Ectodermal cell (in vitro differentiated cells): Measurements from ENCODE around the gene SFTPB.

Experiments used
- H3K27ac ChIP-seq: 2 replicates; pipeline ENCODE4 v1.7.0; 2013; ENCODE audit warnings: mild to moderate bottlenecking, low read depth, low read length; ENCODE audit not compliant: insufficient read depth, poor library complexity, severe bottlenecking
- H3K27me3 ChIP-seq: 2 replicates; pipeline ENCODE4 v1.7.0; 2013; ENCODE audit warnings: mild to moderate bottlenecking, low read length; ENCODE audit not compliant: insufficient read depth, control insufficient read depth, poor library complexity, severe bottlenecking
- H3K36me3 ChIP-seq: one replicate; pipeline ENCODE4 v1.7.0; 2013; ENCODE audit warnings: low read length; ENCODE audit not compliant: control insufficient read depth, insufficient read depth
- H3K4me1 ChIP-seq: one replicate; pipeline ENCODE4 v1.7.0; 2013; ENCODE audit warnings: low read length; ENCODE audit not compliant: control insufficient read depth, insufficient read depth
- H3K4me3 ChIP-seq: 2 replicates; pipeline ENCODE4 v1.7.0; 2013; ENCODE audit warnings: low read depth, low read length, control low read depth; ENCODE audit not compliant: insufficient read depth
- H3K9me3 ChIP-seq: 2 replicates; pipeline ENCODE4 v1.7.0; 2013; ENCODE audit warnings: mild to moderate bottlenecking, low read length, moderate library complexity; ENCODE audit not compliant: control insufficient read depth
- WGBS, 2 experiments: methylation state at CpG; one replicate each; pipeline ENCODE4 v1.1.7; 2013; ENCODE audit warnings: missing lambda C conversion rate in 2 of 2; 5-methylcytosine and 5-hydroxymethylcytosine counted together

SFTPB gene

DNA sequence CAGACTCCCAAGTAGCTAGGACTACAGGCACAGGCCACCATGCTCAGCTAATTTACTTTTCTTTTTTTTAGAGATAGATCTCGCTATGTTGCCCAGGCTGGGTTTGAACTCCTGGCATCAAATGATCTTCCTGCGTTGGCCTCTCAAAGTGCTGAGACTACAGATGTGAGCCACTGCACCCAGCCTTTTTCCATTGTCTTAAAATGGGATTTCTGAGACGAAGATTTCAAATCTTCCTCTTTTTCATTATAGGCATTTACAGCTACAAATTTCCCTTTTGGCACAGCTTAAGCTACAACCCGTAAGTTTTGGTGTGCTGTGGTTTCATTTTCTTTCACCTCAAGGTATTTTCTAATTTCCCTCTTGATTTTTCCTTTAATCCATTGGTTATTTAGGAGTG lies 34.8 kb upstream of the SFTPB start:
- 90 to 92% methylated on average over 4 of the region's 4 CpGs for WGBS, 2 experiments
- no peaks in the 10 kb centered on the region for H3K36me3 ChIP-seq
- no peak overlapping the region for H3K27ac ChIP-seq
- no peak overlapping the region for H3K4me3 ChIP-seq
- peaks cover 5% of the 10 kb centered on the region for H3K27me3 ChIP-seq
- H3K9me3 ChIP-seq = no peaks in the 10 kb centered on the region
- no peaks in the 10 kb centered on the region for H3K4me1 ChIP-seq

DNA sequence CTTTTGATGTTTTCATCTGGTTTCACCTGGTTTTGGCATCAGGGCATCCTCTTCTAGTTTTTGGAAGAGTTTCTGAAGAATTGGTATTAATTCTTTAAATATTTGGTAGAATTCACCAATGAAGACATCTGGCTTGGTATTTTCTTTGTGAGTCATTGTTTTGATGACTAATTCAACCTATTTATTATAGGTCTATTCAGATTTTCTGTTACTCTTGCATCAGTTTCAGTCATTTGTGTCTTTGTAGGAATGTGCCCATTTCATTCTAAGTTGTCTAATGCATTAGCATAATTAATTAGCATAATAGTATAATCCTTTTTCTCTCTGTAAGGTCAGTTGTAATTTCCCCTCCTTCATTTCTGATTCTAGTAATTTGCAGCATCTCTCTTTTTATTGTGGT lies 34.2 kb upstream of the SFTPB start:
- Histone ChIP-seq H3K4me3 (no peak overlapping the region), H3K27ac (no peak overlapping the region), H3K36me3 (no peaks in the 10 kb centered on the region), H3K4me1 (no peaks in the 10 kb centered on the region), H3K27me3 (no peaks in the 10 kb centered on the region), H3K9me3 (no peaks in the 10 kb centered on the region)

DNA sequence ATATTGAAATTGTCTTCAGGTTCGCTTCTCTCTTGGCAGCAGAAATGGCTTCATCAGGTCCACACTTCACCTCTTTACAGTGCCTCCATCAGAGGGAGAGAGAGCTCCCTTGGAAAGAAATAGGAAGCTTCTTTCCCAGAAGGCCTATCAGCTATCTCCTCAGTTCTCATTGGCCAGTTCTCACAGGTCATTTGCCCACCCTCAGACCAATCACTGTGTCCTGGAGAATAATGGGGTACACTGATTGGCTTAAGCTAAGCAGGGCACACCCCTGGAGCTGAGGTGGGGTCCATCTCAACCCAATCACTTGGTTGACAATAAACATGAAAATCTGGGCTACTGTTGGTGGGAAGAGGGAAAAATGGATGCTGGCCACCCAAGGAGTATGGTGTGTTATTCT lies 31.3 kb upstream of the SFTPB start:
- no peaks in the 10 kb centered on the region for H3K27me3 ChIP-seq
- WGBS, 2 experiments = 92 to 97% methylated on average over 1 of the region's 1 CpG
- H3K9me3 ChIP-seq = no peaks in the 10 kb centered on the region
- H3K36me3 ChIP-seq = no peaks in the 10 kb centered on the region
- H3K27ac ChIP-seq = no peak overlapping the region
- no peaks in the 10 kb centered on the region for H3K4me1 ChIP-seq
- H3K4me3 ChIP-seq = no peak overlapping the region

DNA sequence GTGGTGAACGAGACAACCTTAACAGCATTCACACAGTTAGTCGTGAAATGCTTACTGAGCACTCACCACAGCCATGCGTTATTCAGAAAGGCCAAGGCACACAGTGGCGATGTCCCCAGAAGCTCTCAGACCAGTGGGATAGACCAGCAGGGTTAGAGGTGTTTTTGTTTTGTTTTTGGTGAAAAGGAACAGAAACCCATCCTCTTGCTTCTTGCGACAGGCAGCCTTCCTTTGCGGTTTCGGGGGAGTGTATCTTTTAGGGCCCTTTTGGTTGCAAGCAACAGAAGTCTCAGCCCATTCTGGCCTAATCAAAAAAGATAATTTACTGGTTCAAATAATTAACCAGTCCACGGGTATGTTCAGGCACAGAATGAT lies 30.9 kb upstream of the SFTPB start:
- Histone ChIP-seq H3K27me3 (no peaks in the 10 kb centered on the region), H3K4me1 (no peaks in the 10 kb centered on the region), H3K27ac (no peak overlapping the region), H3K36me3 (no peaks in the 10 kb centered on the region), H3K9me3 (no peaks in the 10 kb centered on the region), H3K4me3 (no peak overlapping the region)
- WGBS, 2 experiments = 85 to 86% methylated on average over 8 of the region's 8 CpGs

DNA sequence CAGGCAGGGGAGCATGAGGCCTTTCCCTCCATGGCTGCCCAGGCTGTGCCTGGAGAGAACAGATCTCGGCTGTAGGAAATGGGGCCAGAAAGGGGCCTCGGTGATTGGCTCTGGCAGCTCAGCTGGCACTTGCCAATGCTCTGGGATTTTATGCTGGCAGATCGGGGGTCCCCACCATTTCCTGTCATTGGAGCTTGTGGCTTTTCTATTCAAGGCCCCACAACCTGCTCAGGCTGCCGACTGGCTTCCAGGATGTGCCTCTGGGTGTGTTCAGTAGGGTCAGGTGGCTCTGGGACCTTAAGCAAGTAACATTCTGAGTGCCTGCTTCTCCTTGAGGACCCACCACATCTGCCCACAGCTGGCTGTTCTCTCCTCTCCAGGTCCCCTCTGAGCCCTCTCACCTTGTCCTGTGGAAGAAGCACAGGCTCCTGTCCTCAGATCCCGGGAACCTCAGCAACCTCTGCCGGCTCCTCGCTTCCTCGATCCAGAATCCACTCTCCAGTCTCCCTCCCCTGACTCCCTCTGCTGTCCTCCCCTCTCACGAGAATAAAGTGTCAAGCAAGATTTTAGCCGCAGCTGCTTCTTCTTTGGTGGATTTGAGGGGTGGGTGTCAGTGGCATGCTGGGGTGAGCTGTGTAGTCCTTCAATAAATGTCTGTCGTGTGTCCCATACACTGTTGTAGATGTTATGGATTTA lies 30.3 kb upstream of the SFTPB start:
- H3K4me3 ChIP-seq = no peak overlapping the region
- H3K4me1 ChIP-seq = no peaks in the 10 kb centered on the region
- no peaks in the 10 kb centered on the region for H3K36me3 ChIP-seq
- H3K27ac ChIP-seq = no peak overlapping the region
- no peaks in the 10 kb centered on the region for H3K27me3 ChIP-seq
- no peaks in the 10 kb centered on the region for H3K9me3 ChIP-seq
- WGBS, 2 experiments = 81 to 85% methylated on average over 10 to 11 of the region's 11 CpGs

DNA sequence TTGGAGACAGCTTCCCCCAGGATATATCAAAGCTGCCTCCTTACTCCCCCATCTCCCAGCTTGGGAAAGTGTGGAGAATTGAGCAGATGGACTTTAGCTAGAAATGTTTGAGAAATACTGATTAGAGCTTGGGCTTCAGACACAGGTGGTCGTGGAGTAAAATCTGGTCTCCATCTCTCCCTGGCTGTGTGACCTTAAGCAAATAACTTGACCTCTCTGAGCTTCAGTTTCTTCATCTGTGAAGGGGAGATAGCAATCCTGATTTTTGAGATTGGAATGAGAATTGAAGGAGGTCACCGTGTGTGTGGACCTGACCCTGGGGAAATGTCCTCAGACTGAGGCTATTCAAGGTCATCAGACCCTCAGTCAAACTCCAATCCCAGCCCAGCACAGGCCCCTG lies 29.7 kb upstream of the SFTPB start:
- H3K4me1 ChIP-seq = no peaks in the 10 kb centered on the region
- no peak overlapping the region for H3K4me3 ChIP-seq
- no peaks in the 10 kb centered on the region for H3K9me3 ChIP-seq
- no peaks in the 10 kb centered on the region for H3K36me3 ChIP-seq
- 66 to 69% methylated on average over 2 of the region's 2 CpGs for WGBS, 2 experiments
- no peaks in the 10 kb centered on the region for H3K27me3 ChIP-seq
- no peak overlapping the region for H3K27ac ChIP-seq

DNA sequence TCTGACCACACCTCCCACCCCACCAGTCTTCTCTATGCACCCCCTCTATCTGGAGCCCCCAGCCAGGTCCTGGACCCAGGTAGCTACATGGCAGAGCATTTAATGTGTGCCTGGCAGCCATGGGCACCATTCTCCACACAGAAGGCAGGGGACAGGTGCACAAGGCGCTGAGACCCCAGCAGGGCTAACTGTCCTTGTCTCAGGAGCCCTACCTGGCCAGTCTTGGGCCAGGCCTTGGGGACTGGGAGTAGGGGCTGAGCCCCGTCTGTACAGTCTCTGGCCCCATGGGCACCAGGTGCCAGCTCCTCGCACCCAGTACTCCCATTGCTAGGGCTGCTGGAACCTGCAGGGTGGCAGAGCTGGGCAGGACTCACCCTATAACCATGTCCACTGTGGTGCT lies 29.1 kb upstream of the SFTPB start:
- H3K36me3 ChIP-seq = no peaks in the 10 kb centered on the region

DNA sequence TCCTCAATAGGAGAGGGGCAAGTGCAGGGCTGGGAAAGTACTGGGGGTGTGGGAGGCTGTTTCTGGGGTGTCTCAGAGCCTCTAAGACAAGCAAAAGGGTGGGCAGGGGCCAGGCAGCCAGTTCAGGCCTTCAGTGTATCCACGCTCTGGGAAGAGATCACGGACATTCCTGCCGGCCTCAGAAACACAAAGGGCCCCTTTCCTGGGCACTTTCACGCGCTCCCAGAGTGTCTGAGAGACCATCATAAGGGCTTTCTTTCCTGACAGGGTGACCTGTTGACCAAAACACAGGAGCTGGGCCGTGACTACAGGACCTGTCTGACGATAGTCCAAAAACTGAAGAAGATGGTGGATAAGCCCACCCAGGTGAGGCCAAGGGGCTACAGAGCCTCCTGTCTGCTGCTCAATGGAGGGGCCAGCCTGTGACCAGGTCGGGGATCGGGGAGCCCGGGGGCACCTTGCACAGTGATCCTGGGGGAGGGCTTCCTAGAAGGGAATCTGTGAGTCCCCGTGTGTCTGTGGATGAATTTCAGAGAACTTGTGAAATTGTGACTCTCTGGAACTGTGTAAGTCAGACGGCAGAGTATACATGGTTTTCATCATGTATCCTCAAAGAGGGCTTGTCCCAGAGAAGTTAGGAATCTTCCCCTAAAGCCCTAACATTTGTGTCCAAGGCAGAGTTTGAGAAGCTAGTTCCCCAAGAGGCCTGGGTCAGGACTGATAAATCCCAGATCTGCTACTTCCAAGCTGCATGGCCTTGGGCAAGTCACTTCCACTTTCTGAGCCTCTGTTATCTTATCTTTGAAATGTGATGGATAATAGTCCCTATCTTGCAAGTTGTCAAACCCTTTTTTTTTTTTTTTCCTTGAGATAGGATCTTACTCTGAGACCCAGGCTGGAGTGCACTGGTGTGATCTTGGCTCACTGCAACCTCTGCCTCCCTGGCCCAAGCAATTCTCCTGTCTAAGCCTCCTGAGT lies 28.0 kb upstream of the SFTPB start:
- no peak overlapping the region for H3K27ac ChIP-seq
- WGBS, 2 experiments = 91% methylated on average over 12 of the region's 12 CpGs

More for the DNA sequence above, 29.1 kb upstream of the SFTPB start:
- no peak overlapping the region for H3K4me3 ChIP-seq
- 86% methylated on average over 3 of the region's 3 CpGs for WGBS, 2 experiments
- H3K27ac ChIP-seq = no peak overlapping the region
- H3K27me3 ChIP-seq = no peaks in the 10 kb centered on the region
- no peaks in the 10 kb centered on the region for H3K9me3 ChIP-seq
- H3K4me1 ChIP-seq = no peaks in the 10 kb centered on the region

DNA sequence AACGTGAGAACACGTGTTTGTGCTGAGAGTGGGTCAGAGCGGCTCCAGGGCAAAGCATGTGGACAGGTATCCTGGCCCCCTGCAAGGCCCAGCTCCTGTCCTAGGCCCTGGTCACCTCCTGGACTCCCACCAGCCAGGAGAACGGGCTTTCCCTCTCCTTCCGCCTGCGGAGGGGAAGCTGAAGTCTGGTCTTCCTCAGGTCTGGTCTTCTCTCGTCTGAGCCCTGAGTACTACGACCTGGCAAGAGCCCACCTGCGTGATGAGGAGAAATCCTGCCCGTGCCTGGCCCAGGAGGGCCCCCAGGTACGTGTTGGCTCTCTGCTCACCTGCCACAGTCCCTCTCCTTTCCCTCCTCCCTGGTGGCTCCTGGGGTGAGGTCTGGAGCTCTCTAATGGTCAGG lies 27.1 kb upstream of the SFTPB start:
- WGBS, 2 experiments = 87 to 90% methylated on average over 11 of the region's 11 CpGs
- Histone ChIP-seq H3K27me3 (no peaks in the 10 kb centered on the region), H3K9me3 (no peaks in the 10 kb centered on the region), H3K4me3 (no peak overlapping the region), H3K27ac (no peak overlapping the region), H3K4me1 (no peaks in the 10 kb centered on the region), H3K36me3 (no peaks in the 10 kb centered on the region)

More for the DNA sequence above, 28.0 kb upstream of the SFTPB start:
- Histone ChIP-seq H3K27me3 (no peaks in the 10 kb centered on the region), H3K36me3 (no peaks in the 10 kb centered on the region), H3K9me3 (no peaks in the 10 kb centered on the region), H3K4me3 (no peak overlapping the region), H3K4me1 (no peaks in the 10 kb centered on the region)
